Measurements from ENCODE around the gene TMEM92. TPM values are rescaled to one million over a fixed set of nuclear protein-coding genes. Genes with fewer than 3 reads are reported as not detected.

TMEM92 gene
- polyA plus RNA-seq (ENCODE audit: insufficient read length in 4 of 4) = 1 to 10 TPM in 3 of 4 donors, under 1 TPM in 1; 0.93 to 2.4 (median 1.9) TPM

GRCh38 chr17:50274142-50274896 lies at the start of gene TMEM92:
Gene TMEM92 (plus strand): TSS chr17:50274466. CDS start chr17:50274502, 36 bp downstream.
- DNase-seq (ENCODE audit: low read depth in 4 of 4, low spot score in 2 of 4) = no peak

- DNase-seq (ENCODE audit: low read depth in 4 of 4, low spot score in 2 of 4) = no peak
Measured at GRCh38 chr17:50225701-50226240, 48.5 kb upstream of the TMEM92 start.

GRCh38 chr17:50234581-50234980 lies 39.7 kb upstream of the TMEM92 start:
- DNase-seq (ENCODE audit: low read depth in 4 of 4, low spot score in 2 of 4) = no peak

- no peak for DNase-seq (ENCODE audit: low read depth in 4 of 4, low spot score in 2 of 4)
Measured at GRCh38 chr17:50237901-50238300, 36.4 kb upstream of the TMEM92 start.

- no peak for DNase-seq (ENCODE audit: low read depth in 4 of 4, low spot score in 2 of 4)
Measured at GRCh38 chr17:50238601-50239280, 35.5 kb upstream of the TMEM92 start.

- no peak for DNase-seq (ENCODE audit: low read depth in 4 of 4, low spot score in 2 of 4)
Measured at GRCh38 chr17:50239937-50240336, 34.3 kb upstream of the TMEM92 start.

GRCh38 chr17:50240851-50241250 lies 33.4 kb upstream of the TMEM92 start:
- DNase-seq (ENCODE audit: low read depth in 4 of 4, low spot score in 2 of 4) = no peak

- no peak for DNase-seq (ENCODE audit: low read depth in 4 of 4, low spot score in 2 of 4)
Measured at GRCh38 chr17:50241431-50241830, 32.8 kb upstream of the TMEM92 start.

GRCh38 chr17:50244771-50245170 lies 29.5 kb upstream of the TMEM92 start:
- DNase-seq (ENCODE audit: low read depth in 4 of 4, low spot score in 2 of 4) = no peak

GRCh38 chr17:50248255-50248654 lies 26.0 kb upstream of the TMEM92 start:
- DNase-seq (ENCODE audit: low read depth in 4 of 4, low spot score in 2 of 4) = no peak

- no peak for DNase-seq (ENCODE audit: low read depth in 4 of 4, low spot score in 2 of 4)
Measured at GRCh38 chr17:50252781-50253180, 21.5 kb upstream of the TMEM92 start.

- no peak for DNase-seq (ENCODE audit: low read depth in 4 of 4, low spot score in 2 of 4)
Measured at GRCh38 chr17:50255766-50256635, 18.3 kb upstream of the TMEM92 start.

GRCh38 chr17:50256826-50257618 lies 17.2 kb upstream of the TMEM92 start:
- no peak for DNase-seq (ENCODE audit: low read depth in 4 of 4, low spot score in 2 of 4)

- DNase-seq (ENCODE audit: low read depth in 4 of 4, low spot score in 2 of 4) = no peak
Measured at GRCh38 chr17:50257676-50258224, 16.5 kb upstream of the TMEM92 start.

GRCh38 chr17:50258647-50259476 lies 15.4 kb upstream of the TMEM92 start:
- no peak for DNase-seq (ENCODE audit: low read depth in 4 of 4, low spot score in 2 of 4)

- no peak for DNase-seq (ENCODE audit: low read depth in 4 of 4, low spot score in 2 of 4)
Measured at GRCh38 chr17:50259477-50260324, 14.6 kb upstream of the TMEM92 start.

- no peak for DNase-seq (ENCODE audit: low read depth in 4 of 4, low spot score in 2 of 4)
Measured at GRCh38 chr17:50260501-50260911, 13.8 kb upstream of the TMEM92 start.

Measured in left renal cortex interstitium (tissue), 4 donors.